Fibroblast of skin of scalp (primary cell): Measurements from ENCODE around the gene SNX21.

ENCODE experiments used
- DNase-seq: peaks from one replicate; pipeline ENCODE4 v3.0.0-alpha.2; 2013

Gene SNX21

DNA sequence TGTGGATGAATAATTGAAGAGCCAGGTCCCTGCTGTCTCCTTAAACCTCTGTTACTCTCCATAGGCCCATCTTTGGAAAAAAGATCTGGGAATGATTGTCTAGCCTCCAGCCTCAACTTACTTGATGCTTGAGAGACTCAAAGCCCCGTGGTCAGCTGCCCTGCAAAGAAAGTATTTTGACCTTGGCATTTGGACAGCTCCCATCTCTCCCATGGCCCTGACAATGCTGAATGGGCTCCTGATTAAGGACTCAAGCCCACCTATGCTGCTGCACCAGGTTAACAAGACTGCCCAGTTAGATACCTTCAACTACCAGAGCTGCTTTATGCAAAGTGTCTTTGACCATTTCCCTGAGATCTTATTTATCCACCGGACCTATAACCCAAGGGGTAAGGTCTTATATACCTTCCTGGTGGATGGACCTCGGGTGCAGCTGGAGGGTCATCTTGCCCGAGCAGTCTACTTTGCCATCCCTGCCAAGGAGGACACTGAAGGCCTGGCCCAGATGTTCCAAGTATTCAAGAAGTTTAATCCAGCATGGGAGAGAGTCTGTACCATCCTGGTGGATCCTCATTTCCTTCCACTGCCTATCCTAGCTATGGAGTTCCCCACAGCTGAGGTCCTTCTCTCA, 49.0 kb downstream of the SNX21 start:
- DNase-seq, result no peak

DNA sequence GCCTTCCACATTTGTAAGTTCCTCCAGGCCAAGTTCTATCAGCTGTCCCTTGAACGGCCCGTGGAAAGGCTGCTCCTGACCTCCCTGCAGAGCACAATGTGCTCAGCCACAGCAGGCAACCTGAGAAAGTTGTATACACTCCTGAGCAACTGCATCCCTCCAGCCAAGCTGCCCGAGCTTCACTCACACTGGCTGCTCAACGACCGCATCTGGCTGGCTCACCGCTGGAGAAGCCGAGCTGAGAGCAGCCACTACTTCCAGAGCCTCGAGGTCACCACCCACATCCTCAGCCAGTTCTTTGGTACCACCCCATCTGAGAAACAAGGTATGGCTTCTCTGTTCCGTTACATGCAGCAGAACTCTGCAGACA, 49.5 kb downstream of the SNX21 start:
- no peak for DNase-seq

DNA sequence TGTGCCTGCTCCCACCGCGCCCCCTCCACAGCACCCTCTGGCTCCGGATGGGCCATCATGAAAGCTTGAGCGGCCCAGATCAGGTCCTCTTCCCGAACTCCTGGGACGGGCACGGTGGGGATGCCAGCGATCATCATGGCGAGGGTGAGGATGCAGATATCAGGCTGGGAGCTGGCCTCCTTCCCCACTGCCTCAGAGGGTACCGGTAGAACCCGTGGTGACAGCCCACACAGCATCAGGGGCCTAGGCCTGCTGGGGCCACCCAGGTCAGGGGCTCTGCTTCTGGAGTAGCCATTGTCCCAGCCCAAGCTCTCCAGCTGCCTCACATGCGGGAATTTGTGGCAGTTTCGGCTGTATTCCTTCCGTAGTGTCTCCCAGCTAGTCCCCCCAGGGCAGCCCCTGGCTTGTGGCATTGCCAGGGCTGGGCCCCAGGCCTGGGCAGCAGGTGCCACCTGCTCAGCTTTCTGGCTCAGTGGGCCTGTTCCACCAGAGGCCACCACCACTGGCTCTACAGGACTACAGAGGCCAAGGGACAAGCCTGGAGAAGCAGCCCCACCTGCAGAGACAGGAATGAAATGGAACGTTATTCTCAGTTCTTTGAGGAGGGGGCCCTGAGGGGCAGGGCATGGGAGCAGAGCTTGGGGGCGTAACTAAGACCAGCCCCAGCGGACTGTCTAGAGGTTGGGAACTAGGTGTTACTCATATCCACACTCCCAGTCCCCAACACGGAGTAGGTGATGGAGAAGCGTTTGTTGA, 53.2 kb downstream of the SNX21 start:
- no peak for DNase-seq

DNA sequence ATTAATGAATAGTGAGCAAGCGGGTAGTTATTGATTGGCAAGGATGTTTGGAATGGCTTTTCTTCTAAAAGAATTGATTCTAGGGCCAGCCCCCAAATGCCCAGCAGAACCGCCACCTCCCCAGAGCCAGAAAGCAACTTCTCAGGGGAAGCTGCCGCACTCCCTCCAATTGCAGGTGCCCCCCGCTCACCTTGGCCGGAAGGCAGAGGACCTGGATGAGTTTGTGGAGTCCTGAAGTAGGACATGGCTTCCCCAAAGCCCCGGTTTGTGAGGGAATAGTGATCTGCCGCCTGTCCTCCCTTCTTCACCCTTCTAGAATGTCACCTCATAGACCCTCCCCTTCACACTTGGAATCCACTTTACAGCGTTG, 53.7 kb downstream of the SNX21 start, which contains the start of gene SPATA25:
Gene SPATA25, minus strand, starts transcription at position 277 of the 370 bp plus-strand sequence. Its CDS starts 32 bp downstream, at position 245.
- DNase-seq, result no peak

DNA sequence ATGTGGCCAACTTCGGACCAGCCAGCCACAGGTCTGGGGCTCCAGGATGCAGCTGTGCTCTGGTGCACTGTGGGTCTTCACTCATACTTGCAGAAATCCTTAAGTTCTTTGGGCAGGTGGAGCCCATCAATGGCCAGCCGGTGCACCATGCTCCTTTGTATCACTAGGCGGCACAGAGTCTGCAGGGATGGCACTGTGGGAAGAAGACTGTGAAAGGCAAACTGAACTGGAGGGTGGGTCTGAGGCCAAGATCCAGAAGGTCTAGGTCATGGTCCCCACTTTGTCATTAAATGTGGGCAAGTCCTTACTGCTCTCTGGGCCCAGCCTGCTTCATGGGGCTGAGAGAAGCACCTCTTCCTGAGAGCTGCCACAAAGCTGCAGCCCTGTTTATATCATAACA, 55.1 kb downstream of the SNX21 start:
- no peak for DNase-seq

DNA sequence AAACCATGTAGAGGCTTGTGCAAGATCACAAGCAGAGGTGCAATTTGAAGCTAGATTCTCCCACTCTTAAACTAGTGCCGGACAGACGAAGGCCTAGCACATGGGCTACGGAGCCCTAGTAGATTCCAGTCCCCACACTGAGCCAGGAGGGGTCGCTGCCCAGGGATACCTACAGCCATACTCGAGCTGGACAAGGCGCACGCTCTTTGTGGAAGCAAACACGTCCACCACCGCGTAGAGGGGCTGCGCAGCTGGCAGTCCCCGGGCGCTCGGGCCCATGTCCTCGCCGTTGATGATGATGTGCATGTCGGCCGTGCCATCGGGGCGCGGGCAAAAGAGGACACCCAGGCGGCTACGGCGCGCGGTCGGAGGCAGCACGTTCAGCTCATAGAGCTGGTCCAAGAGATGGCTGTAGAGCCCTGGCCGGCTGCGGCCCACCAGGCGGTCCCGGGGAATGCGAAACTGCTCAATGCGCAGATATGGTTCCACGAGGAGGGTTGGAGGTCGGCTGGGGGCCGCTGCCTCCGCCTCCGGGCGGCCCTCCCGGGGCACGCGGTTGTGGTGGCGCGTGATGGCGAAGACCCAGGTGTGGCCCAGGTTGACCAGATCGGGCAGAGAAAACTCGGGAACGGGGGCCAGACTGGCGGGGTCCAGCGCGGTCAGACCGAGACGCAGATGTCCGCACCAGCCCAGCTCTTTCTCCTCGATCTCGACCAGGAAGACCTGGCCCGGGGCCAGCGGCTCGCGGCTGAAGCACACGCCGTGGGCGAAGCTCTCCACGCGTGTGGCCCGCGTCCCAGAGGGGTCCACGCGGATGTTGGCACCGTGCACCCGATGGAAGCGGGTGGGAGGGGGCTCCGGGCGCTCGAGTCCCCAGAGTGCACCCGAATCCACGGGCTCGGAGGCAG, 56.7 kb downstream of the SNX21 start:
- peak; percentile 84 for DNase-seq

DNA sequence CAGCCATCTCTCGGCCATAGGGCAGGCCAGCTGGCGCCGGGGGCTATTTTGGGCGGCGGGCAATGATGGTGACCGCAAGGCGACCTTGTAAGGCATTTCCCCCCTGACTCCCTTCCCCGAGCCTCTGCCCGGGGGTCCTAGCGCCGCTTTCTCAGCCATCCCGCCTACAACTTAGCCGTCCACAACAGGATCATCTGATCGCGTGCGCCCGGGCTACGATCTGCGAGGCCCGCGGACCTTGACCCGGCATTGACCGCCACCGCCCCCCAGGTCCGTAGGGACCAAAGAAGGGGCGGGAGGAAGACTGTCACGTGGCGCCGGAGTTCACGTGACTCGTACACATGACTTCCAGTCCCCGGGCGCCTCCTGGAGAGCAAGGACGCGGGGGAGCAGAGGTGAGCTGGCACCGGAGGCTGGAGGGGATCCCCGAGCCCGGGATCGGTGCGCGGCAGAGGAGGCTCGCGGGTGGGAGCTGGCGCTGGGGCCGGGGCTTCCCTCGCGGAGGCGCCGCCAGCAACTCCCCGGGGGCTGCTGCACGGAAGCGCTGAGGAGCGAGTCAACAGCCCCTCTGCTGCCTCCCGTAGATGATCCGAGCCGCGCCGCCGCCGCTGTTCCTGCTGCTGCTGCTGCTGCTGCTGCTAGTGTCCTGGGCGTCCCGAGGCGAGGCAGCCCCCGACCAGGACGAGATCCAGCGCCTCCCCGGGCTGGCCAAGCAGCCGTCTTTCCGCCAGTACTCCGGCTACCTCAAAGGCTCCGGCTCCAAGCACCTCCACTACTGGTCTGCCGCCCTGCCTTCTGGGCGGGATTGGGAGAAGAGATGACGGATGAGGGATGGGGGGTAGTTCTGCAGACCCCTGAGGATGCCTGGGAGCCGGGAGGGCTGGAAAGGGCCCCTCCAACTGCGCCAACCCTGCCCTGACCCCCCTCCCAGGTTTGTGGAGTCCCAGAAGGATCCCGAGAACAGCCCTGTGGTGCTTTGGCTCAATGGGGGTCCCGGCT, 57.7 kb downstream of the SNX21 start, which contains the start of the genes CTSA and NEURL2:
Gene CTSA, plus strand, starts transcription at position 351 of the 999 bp plus-strand sequence. Its CDS starts 234 bp downstream, at position 585.
Gene NEURL2, minus strand, starts transcription at position 224 of the 999 bp plus-strand sequence. Its CDS starts 217 bp downstream, at position 7.
- peak; percentile 95 for DNase-seq

DNA sequence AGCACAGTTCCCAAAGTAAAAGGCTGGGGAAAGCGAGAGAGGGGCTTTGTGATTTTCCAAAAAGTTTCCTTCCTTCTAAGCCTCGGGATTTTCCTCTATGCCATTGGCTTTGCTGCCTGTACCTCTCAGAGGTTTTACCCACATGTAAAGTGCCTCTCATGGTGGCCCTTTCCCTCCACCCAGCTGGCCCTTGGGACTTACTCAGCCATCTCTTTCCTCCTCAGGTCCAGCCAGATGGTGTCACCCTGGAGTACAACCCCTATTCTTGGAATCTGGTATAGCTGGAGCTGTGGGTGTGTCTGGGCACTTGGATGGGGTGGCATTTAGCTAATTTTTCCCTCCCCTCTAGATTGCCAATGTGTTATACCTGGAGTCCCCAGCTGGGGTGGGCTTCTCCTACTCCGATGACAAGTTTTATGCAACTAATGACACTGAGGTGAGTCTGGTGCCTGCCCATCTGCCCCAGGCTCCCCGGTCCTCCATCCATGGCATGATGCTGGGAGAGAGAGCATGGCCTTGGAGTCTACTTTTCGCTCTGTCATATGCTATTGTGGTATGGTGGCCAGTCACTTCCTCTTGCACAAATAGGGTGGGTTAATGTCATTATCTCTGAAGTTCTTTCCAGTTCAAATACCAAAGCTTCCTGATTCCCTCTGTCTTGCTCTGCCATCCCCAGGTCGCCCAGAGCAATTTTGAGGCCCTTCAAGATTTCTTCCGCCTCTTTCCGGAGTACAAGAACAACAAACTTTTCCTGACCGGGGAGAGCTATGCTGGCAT, 58.6 kb downstream of the SNX21 start:
- peak; percentile 27 for DNase-seq
